ENCODE data around the gene NR4A1.

- no peak for TF ChIP-seq CTCF (IDR thresholded peaks at IDR 0.05 in 8 of 11, conservative IDR thresholded peaks at IDR 0.05 in 3 of 11)
- TF ChIP-seq POLR2A (IDR thresholded peaks at IDR 0.05), result no peak
- no peak for TF ChIP-seq POLR2AphosphoS5 (IDR thresholded peaks at IDR 0.05)
These were observed 16.1 kb upstream of the NR4A1 start for GRCh38 chr12:52035190-52035589.
